K562 (cell line): ENCODE results near the gene RPL38. TPM values are rescaled to one million over a fixed set of nuclear protein-coding genes. Genes with fewer than 3 reads are reported as not detected.
A peak's percentile ranks its signal among the peaks of the same experiment; 100 is the strongest.

Experiments used
- ATAC-seq: fragments of 200-7000 bp; cut with Tn5 transposase; 3 replicates; pipeline ENCODE4 v1.9.1; 2020; ENCODE audit warnings: moderate library complexity
- BruUV-seq: library from RNA; stranded (reverse); fragments of 400-500 nt; replicated peaks from 2 replicates; lab custom pipeline; 2021; lab: Mats Ljungman, UMichigan
- CTCF ChIA-PET: fragments of 300-600 bp; formaldehyde crosslinking; extraction: SDS; loops from one replicate; lab custom pipeline; 2021; ENCODE audit warnings: low intra/inter-chr PET ratio; lab: Yijun Ruan, JAX
- POLR2A ChIA-PET: fragments of 300-600, 350-650 bp; sonication (Branson Sonifier 250); formaldehyde crosslinking; extraction: SDS; loops from one replicate; lab custom pipeline; 2021; ENCODE audit warnings: antibody characterized with exemption, inconsistent platforms; lab: Yijun Ruan, JAX
- DNase-seq, 4 experiments: peaks; one replicate each; pipeline versions ENCODE4 v3.0.0 to v3.0.0-alpha.2; 2011 to 2018; ENCODE audit warnings: low spot score in 3 of 4, mixed read lengths in 3 of 4; ENCODE audit errors: extremely low read depth in 1 of 4
- FAIRE-seq: peaks from 2 replicates; lab custom pipeline; 2011; peaks lifted over from hg19 to GRCh38; lab: Jason Lieb, UNC
- H2AFZ ChIP-seq: 2 replicates; pipeline ENCODE4 v1.6.0; 2011; ENCODE audit warnings: low read depth, low read length, control low read depth, inconsistent platforms
- H3K27ac ChIP-seq: fragments of 200-600 bp; 3 replicates; pipeline ENCODE4 v1.8.0; 2011; ENCODE audit warnings: low read depth, mild to moderate bottlenecking, control low read depth, inconsistent platforms, low read length, moderate library complexity, mixed read lengths; ENCODE audit errors: extremely low read depth
- H3K27me3 ChIP-seq, 2 experiments: fragments of 300-600 bp in 1 of 2; 2 replicates in 1 of 2; 3 replicates in 1 of 2; pipeline versions ENCODE4 v1.6.0 to v1.8.0; 2011; ENCODE audit warnings: inconsistent platforms in 2 of 2, low read length in 2 of 2, mild to moderate bottlenecking in 1 of 2, mixed read lengths in 1 of 2, moderate library complexity in 1 of 2; ENCODE audit not compliant: control insufficient read depth in 2 of 2, insufficient read depth in 2 of 2
- H3K36me3 ChIP-seq: fragments of 300-600 bp; 3 replicates; pipeline ENCODE4 v1.8.0; 2011; ENCODE audit warnings: mild to moderate bottlenecking, low read length, inconsistent platforms; ENCODE audit not compliant: control insufficient read depth, insufficient read depth
- H3K4me1 ChIP-seq, 2 experiments: fragments of 200-600 bp in 1 of 2; replicated peaks in 1 of 2; 2 replicates in 1 of 2; 3 replicates in 1 of 2; pipeline versions ENCODE4 v1.5.1 to v1.8.0; 2011; ENCODE audit warnings: inconsistent platforms in 2 of 2, low read length in 2 of 2, mild to moderate bottlenecking in 1 of 2, mixed read lengths in 1 of 2, moderate library complexity in 1 of 2; ENCODE audit not compliant: control insufficient read depth in 2 of 2, insufficient read depth in 2 of 2
- H3K4me2 ChIP-seq: 2 replicates; pipeline ENCODE4 v1.6.1; 2011; ENCODE audit warnings: low read length, control low read depth, inconsistent platforms, mixed read lengths; ENCODE audit not compliant: insufficient read depth
- H3K4me3 ChIP-seq: fragments of 200-600 bp; sonication (generic), shearing (Covaris generic); 2 replicates; pipeline ENCODE4 v1.5.1; 2016; ENCODE audit warnings: control low read depth, inconsistent platforms
- H3K79me2 ChIP-seq: fragments of 200-600 bp; 3 replicates; pipeline ENCODE4 v1.8.0; 2011; ENCODE audit warnings: low read length, inconsistent platforms; ENCODE audit not compliant: control insufficient read depth, insufficient read depth
- H3K9ac ChIP-seq, 2 experiments: 2 replicates each; pipeline versions ENCODE4 v1.6.0 to v1.6.1; 2011; ENCODE audit warnings: low read depth in 2 of 2, low read length in 2 of 2, control low read depth in 1 of 2, inconsistent platforms in 1 of 2, mild to moderate bottlenecking in 1 of 2, mixed read lengths in 1 of 2; ENCODE audit not compliant: insufficient read depth in 1 of 2
- H3K9me1 ChIP-seq: one replicate; pipeline ENCODE4 v1.6.0; 2011; ENCODE audit warnings: inconsistent platforms, mild to moderate bottlenecking, low read length, moderate library complexity; ENCODE audit not compliant: control insufficient read depth, insufficient read depth
- H3K9me3 ChIP-seq: replicated peaks from 2 replicates; pipeline ENCODE4 v1.5.1; 2011; ENCODE audit warnings: low read depth, low read length, inconsistent platforms; ENCODE audit not compliant: control insufficient read depth, insufficient read depth
- H4K20me1 ChIP-seq: replicated peaks from 2 replicates; pipeline ENCODE4 v1.6.1; 2011; ENCODE audit warnings: low read length, inconsistent platforms, mixed read lengths; ENCODE audit not compliant: control insufficient read depth, insufficient read depth
- ARHGAP35 ChIP-seq: fragments of 450-650 bp; IDR thresholded peaks from 2 replicates; pipeline ENCODE4 v1.6.1; 2018; ENCODE audit not compliant: partially characterized antibody
- EHMT2 ChIP-seq: fragments of 450-650 bp; IDR thresholded peaks from 2 replicates; pipeline ENCODE4 v1.6.1; 2018; ENCODE audit warnings: antibody characterized with exemption
- GABPB1 ChIP-seq: sonication (generic); formaldehyde crosslinking; IDR thresholded peaks from 2 replicates; pipeline ENCODE4 v1.8.0; 2022; ENCODE audit warnings: mild to moderate bottlenecking, missing genetic modification reagents
- GMEB1 ChIP-seq: fragments of 250-450 bp; sonication (Bioruptor Pico); IDR thresholded peaks from 2 replicates; pipeline ENCODE4 v1.4.0; 2020; ENCODE audit warnings: mild to moderate bottlenecking
- KLF13 ChIP-seq: fragments of 450-650 bp; IDR thresholded peaks from 2 replicates; pipeline ENCODE4 v1.6.1; 2016; ENCODE audit warnings: missing genetic modification characterization, low read depth, mild to moderate bottlenecking, missing compliant biosample characterization, moderate library complexity, borderline replicate concordance
- KLF16 ChIP-seq: IDR thresholded peaks from 2 replicates; pipeline ENCODE4 v1.6.1; 2016; ENCODE audit warnings: antibody characterized with exemption
- MAZ ChIP-seq, 2 experiments: fragments of 450-650 bp in 1 of 2; sonication (generic) in 1 of 2; formaldehyde crosslinking; IDR thresholded peaks in 1 of 2; conservative IDR thresholded peaks in 1 of 2; 2 replicates each; pipeline versions ENCODE4 v1.4.0 to v1.5.0; 2020; ENCODE audit warnings: mild to moderate bottlenecking in 1 of 2, missing genetic modification reagents in 1 of 2
- SAFB2 ChIP-seq: fragments of 200-400 bp; formaldehyde crosslinking; IDR thresholded peaks from 2 replicates; pipeline ENCODE4 v1.6.1; 2018; ENCODE audit warnings: borderline replicate concordance, low read length, low read depth, moderate library complexity; ENCODE audit not compliant: severe bottlenecking
- SPI1 ChIP-seq: IDR thresholded peaks from 2 replicates; pipeline ENCODE4 v1.6.1; 2011; ENCODE audit warnings: low read depth, low read length, control low read depth, borderline replicate concordance
- ZNF830 ChIP-seq: fragments of 250-450 bp; sonication (Bioruptor Pico); IDR thresholded peaks from 2 replicates; pipeline ENCODE4 v1.5.0; 2021; ENCODE audit warnings: mild to moderate bottlenecking
- WGBS: fragments of 100-300 bp; shearing (Covaris generic); methylation state at CpG from one replicate; pipeline ENCODE4 v1.1.6; 2016; ENCODE audit warnings: low coverage, mixed read lengths; ENCODE audit not compliant: insufficient coverage; ENCODE audit errors: missing lambda C conversion rate; 5-methylcytosine and 5-hydroxymethylcytosine counted together
- in situ Hi-C: fragments of 300-500 bp; cut with MboI; formaldehyde crosslinking; loops from 4 replicates; pipeline ENCODE4 v1.15.0; 2018; ENCODE audit warnings: inconsistent platforms, mixed read lengths
- intact Hi-C: fragments of 100-400 bp; cut with micrococcal nuclease; formaldehyde crosslinking; loops from 2 replicates; pipeline ENCODE4 v1.14.2; 2022
- polyA plus RNA-seq, 8 experiments: library from polyadenylated mRNA; depleted of rRNA in 4 of 8; stranded (reverse) in 5 of 8; unstranded in 3 of 8; fragments of >200 nt; fragmentation: Nextera tagmentation in 2 of 8; fragmentation: Illumina TruSeq in 1 of 8; extraction: Ambion mirVana in 2 of 8; extraction: Trizol in 1 of 8; gene quantifications; 2 replicates each; pipeline versions ENCODE4 v1.2.1 to v1.2.3, GENCODE V29; 2011 to 2014; ENCODE audit warnings: inconsistent platforms in 1 of 8, missing spikeins in 1 of 8
- total RNA-seq, 7 experiments: library from RNA; depleted of rRNA in 6 of 7; stranded (reverse); fragments of >200 nt in 6 of 7; fragmentation: Illumina TruSeq in 2 of 7; extraction: Trizol in 2 of 7; gene quantifications; 2 replicates each; pipeline versions ENCODE4 v1.2.1 to v1.2.3, GENCODE V29; 2011 to 2021; ENCODE audit warnings: low replicate concordance in 1 of 7

The RPL38 gene
- total and polyA plus RNA-seq, 9 of the 15 experiments (the other 6 are each of a cell fraction or from before 2014, with no cell fraction given), result 1,224 to 3,864 (median 1,939) TPM

GRCh38 chr17:74213861-74214391, 10.4 kb downstream of the RPL38 start:
- WGBS, result 26% methylated on average over 16 of the region's 33 CpGs
- Histone ChIP-seq H3K4me1 (peaks cover 30 to 43% of the 10 kb centered on the region in 2 experiments), H3K36me3 (peaks cover 24% of the 10 kb centered on the region), H3K27ac (no peak overlapping the region), H3K79me2 (no peaks in the 10 kb centered on the region), H3K9ac (peak overlapping the region in 1 of 2 experiments; percentile 91; a peak in 2 of 4 replicates), H3K4me2 (peak overlapping the region; percentile 65), H3K9me3 (no peaks in the 10 kb centered on the region), H3K27me3 (no peaks in the 10 kb centered on the region), H3K4me3 (peak overlapping the region; percentile 40), H3K9me1 (no peaks in the 10 kb centered on the region), H4K20me1 (peaks cover 31% of the 10 kb centered on the region), H2AFZ (peak overlapping the region; percentile 75; the same call in 1 of the 2 replicates)
- ATAC-seq (no peak), FAIRE-seq (no peak), DNase-seq (no peak)
- 0 out of 2 replicates have a peak, but pooled peaks have one; percentile 55 for TF ChIP-seq ZNF830 (CRISPR knock-in tag)
- no peak for TF ChIP-seq EHMT2
- TF ChIP-seq GABPB1, result 0 out of 2 replicates have a peak, but pooled peaks have one; percentile 9
- no peak for TF ChIP-seq SAFB2
- TF ChIP-seq KLF13 (tag), result no peak
- TF ChIP-seq ARHGAP35, result no peak
- TF ChIP-seq KLF16, result no peak
- TF ChIP-seq SPI1, result peak; percentile 60; the same call in 1 of the 2 replicates
- no peak for TF ChIP-seq GMEB1
- no peak for TF ChIP-seq MAZ (CRISPR knock-in tag; conservative IDR thresholded peaks at IDR 0.05 in 1 of 2, IDR thresholded peaks at IDR 0.05 in 1 of 2)
- ChIA-PET CTCF (interaction anchor here (0.7 kb wide), 1 partner anchor 709 kb away, joined by 3 read pairs; no protein-coding TSS in a partner anchor), POLR2A (interaction anchor here (0.9 to 2.0 kb wide), 6 partner anchors 11 to 122 kb away, joined by 3 to 13 read pairs (median 4); no protein-coding TSS in a partner anchor)
- intact Hi-C loops, result loop anchor here (5.0 kb wide), 2 partner anchors 68 to 148 kb away; partner anchors contain the start of gene BTBD17
- in situ Hi-C loops, result loop anchor here (5.0 kb wide), 1 partner anchor 138 kb away; no protein-coding TSS in a partner anchor
- BruUV-seq, result no TSS peak
